Measurements from ENCODE around the gene AKR1C3.

- TF ChIP-seq, protein P1, sequence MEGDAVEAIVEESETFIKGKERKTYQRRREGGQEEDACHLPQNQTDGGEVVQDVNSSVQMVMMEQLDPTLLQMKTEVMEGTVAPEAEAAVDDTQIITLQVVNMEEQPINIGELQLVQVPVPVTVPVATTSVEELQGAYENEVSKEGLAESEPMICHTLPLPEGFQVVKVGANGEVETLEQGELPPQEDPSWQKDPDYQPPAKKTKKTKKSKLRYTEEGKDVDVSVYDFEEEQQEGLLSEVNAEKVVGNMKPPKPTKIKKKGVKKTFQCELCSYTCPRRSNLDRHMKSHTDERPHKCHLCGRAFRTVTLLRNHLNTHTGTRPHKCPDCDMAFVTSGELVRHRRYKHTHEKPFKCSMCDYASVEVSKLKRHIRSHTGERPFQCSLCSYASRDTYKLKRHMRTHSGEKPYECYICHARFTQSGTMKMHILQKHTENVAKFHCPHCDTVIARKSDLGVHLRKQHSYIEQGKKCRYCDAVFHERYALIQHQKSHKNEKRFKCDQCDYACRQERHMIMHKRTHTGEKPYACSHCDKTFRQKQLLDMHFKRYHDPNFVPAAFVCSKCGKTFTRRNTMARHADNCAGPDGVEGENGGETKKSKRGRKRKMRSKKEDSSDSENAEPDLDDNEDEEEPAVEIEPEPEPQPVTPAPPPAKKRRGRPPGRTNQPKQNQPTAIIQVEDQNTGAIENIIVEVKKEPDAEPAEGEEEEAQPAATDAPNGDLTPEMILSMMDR (conservative IDR thresholded peaks at IDR 0.05; ENCODE audit: low read length) = no peak
- TF ChIP-seq EZH2phosphoT487 (IDR thresholded peaks at IDR 0.05; ENCODE audit: borderline replicate concordance, low read depth, low read length) = no peak
Measured at GRCh38 chr10:5107860-5108526, 13.8 kb downstream of the AKR1C3 start.
